IPS-15b (cell line): Measurements from ENCODE around the gene LILRB4.
"Not testable (repeated sequence)": the region's sequence is repeated elsewhere in the genome, so short reads cannot be mapped to it uniquely, and the experiment has no call there.

Experiments used
- H3K27me3 ChIP-seq: one replicate; pipeline ENCODE4 v1.6.1; 2013; ENCODE audit warnings: low read length; ENCODE audit not compliant: control insufficient read depth, insufficient read depth
- H3K36me3 ChIP-seq: one replicate; pipeline ENCODE4 v1.6.1; 2013; ENCODE audit warnings: low read length; ENCODE audit not compliant: control insufficient read depth, insufficient read depth
- H3K4me1 ChIP-seq: one replicate; pipeline ENCODE4 v1.6.1; 2013; ENCODE audit warnings: mild to moderate bottlenecking, low read length; ENCODE audit not compliant: control insufficient read depth, insufficient read depth
- H3K4me3 ChIP-seq: one replicate; pipeline ENCODE4 v1.5.1; 2013; ENCODE audit warnings: low read depth, low read length
- H3K9ac ChIP-seq: one replicate; pipeline ENCODE4 v1.6.1; 2013; ENCODE audit warnings: low read depth, mild to moderate bottlenecking, low read length
- H3K9me3 ChIP-seq: one replicate; pipeline ENCODE4 v1.6.1; 2013; ENCODE audit warnings: mild to moderate bottlenecking, low read length; ENCODE audit not compliant: control insufficient read depth, insufficient read depth

The LILRB4 gene

GRCh38 chr19:54631489-54632337 lies 31.1 kb upstream of the LILRB4 start:
- not testable (repeated sequence) for H3K4me1 ChIP-seq, H3K36me3 ChIP-seq, H3K27me3 ChIP-seq, H3K4me3 ChIP-seq, H3K9me3 ChIP-seq, H3K9ac ChIP-seq

GRCh38 chr19:54632517-54632916 lies 30.3 kb upstream of the LILRB4 start:
- not testable (repeated sequence) for H3K27me3 ChIP-seq, H3K9me3 ChIP-seq, H3K4me3 ChIP-seq, H3K9ac ChIP-seq, H3K36me3 ChIP-seq, H3K4me1 ChIP-seq

- Histone ChIP-seq H3K4me3 (no peak overlapping the region), H3K36me3 (no peaks in the 10 kb centered on the region), H3K9ac (no peak overlapping the region), H3K9me3 (peaks cover 4% of the 10 kb centered on the region), H3K4me1 (no peaks in the 10 kb centered on the region), H3K27me3 (no peaks in the 10 kb centered on the region)
Observed at GRCh38 chr19:54633401-54633800, 29.4 kb upstream of the LILRB4 start.

- not testable (repeated sequence) for H3K4me3 ChIP-seq, H3K9me3 ChIP-seq, H3K36me3 ChIP-seq, H3K4me1 ChIP-seq, H3K27me3 ChIP-seq, H3K9ac ChIP-seq
Observed at GRCh38 chr19:54636081-54636480, 26.7 kb upstream of the LILRB4 start.

GRCh38 chr19:54638683-54639082 lies 24.1 kb upstream of the LILRB4 start:
- Histone ChIP-seq H3K36me3 (no peaks in the 10 kb centered on the region), H3K27me3 (no peaks in the 10 kb centered on the region), H3K9ac (no peak overlapping the region), H3K4me1 (no peaks in the 10 kb centered on the region), H3K4me3 (no peak overlapping the region), H3K9me3 (no peaks in the 10 kb centered on the region)

- not testable (repeated sequence) for H3K36me3 ChIP-seq, H3K4me1 ChIP-seq, H3K27me3 ChIP-seq, H3K9me3 ChIP-seq, H3K4me3 ChIP-seq, H3K9ac ChIP-seq
Observed at GRCh38 chr19:54642953-54643352, 19.8 kb upstream of the LILRB4 start.

- not testable (repeated sequence) for H3K9me3 ChIP-seq, H3K36me3 ChIP-seq
Observed at GRCh38 chr19:54643583-54643982, 19.2 kb upstream of the LILRB4 start.

GRCh38 chr19:54644056-54644455 lies 18.7 kb upstream of the LILRB4 start:
- H3K36me3 ChIP-seq = no peaks in the 10 kb centered on the region
- peaks cover 6% of the 10 kb centered on the region for H3K9me3 ChIP-seq
- no peak overlapping the region for H3K4me3 ChIP-seq
- H3K9ac ChIP-seq = no peak overlapping the region
- no peaks in the 10 kb centered on the region for H3K27me3 ChIP-seq
- H3K4me1 ChIP-seq = no peaks in the 10 kb centered on the region

More at GRCh38 chr19:54643583-54643982, 19.2 kb upstream of the LILRB4 start:
- H3K4me1 ChIP-seq, H3K4me3 ChIP-seq, H3K27me3 ChIP-seq, H3K9ac ChIP-seq: not testable (repeated sequence)

- Histone ChIP-seq H3K27me3 (no peaks in the 10 kb centered on the region), H3K9ac (no peak overlapping the region), H3K9me3 (peaks cover 9% of the 10 kb centered on the region), H3K36me3 (no peaks in the 10 kb centered on the region), H3K4me3 (no peak overlapping the region), H3K4me1 (no peaks in the 10 kb centered on the region)
Observed at GRCh38 chr19:54646331-54646841, 16.4 kb upstream of the LILRB4 start.

GRCh38 chr19:54648129-54648528 lies 14.7 kb upstream of the LILRB4 start:
- Histone ChIP-seq H3K4me3 (no peak overlapping the region), H3K9ac (no peak overlapping the region), H3K36me3 (no peaks in the 10 kb centered on the region), H3K9me3 (peaks cover 9% of the 10 kb centered on the region), H3K4me1 (no peaks in the 10 kb centered on the region), H3K27me3 (no peaks in the 10 kb centered on the region)

- H3K4me1 ChIP-seq = no peaks in the 10 kb centered on the region
- no peak overlapping the region for H3K9ac ChIP-seq
- peaks cover 9% of the 10 kb centered on the region for H3K9me3 ChIP-seq
- no peaks in the 10 kb centered on the region for H3K27me3 ChIP-seq
- H3K4me3 ChIP-seq = no peak overlapping the region
- H3K36me3 ChIP-seq = no peaks in the 10 kb centered on the region
Observed at GRCh38 chr19:54650108-54650655, 12.6 kb upstream of the LILRB4 start.

GRCh38 chr19:54653181-54653809 lies 9.5 kb upstream of the LILRB4 start:
- Histone ChIP-seq H3K4me3 (no peak overlapping the region), H3K4me1 (no peaks in the 10 kb centered on the region), H3K36me3 (no peaks in the 10 kb centered on the region), H3K9ac (no peak overlapping the region), H3K9me3 (peaks cover 3% of the 10 kb centered on the region), H3K27me3 (no peaks in the 10 kb centered on the region)
